IMR-90 (cell line): ENCODE measurements around the gene KRTAP5-9. TPM values are rescaled to one million over a fixed set of nuclear protein-coding genes. Genes with fewer than 3 reads are reported as not detected.
"Not testable (repeated sequence)": the region's sequence is repeated elsewhere in the genome, so short reads cannot be mapped to it uniquely, and the experiment has no call there.

Experiments used
- ATAC-seq: fragments of 200-7000 bp; cut with Tn5 transposase; 2 replicates; pipeline ENCODE4 v1.9.1; 2020; ENCODE audit warnings: low read depth, mild to moderate bottlenecking, moderate library complexity
- BruUV-seq: library from RNA; stranded (reverse); fragments of 400-500 nt; replicated peaks from 2 replicates; lab custom pipeline; 2021; lab: Mats Ljungman, UMichigan
- CTCF ChIA-PET: fragments of 300-600 bp; formaldehyde crosslinking; extraction: SDS; loops from one replicate; lab custom pipeline; 2021; ENCODE audit warnings: antibody characterized with exemption; lab: Yijun Ruan, JAX
- POLR2A ChIA-PET: fragments of 300-600 bp; sonication (Branson Sonifier 250); formaldehyde crosslinking; loops from one replicate; lab custom pipeline; 2022; ENCODE audit warnings: antibody characterized with exemption; ENCODE audit not compliant: unreplicated experiment; lab: Charles Lee
- DNase-seq: peaks from one replicate; pipeline ENCODE4 v3.0.0; 2013
- H2AFZ ChIP-seq: replicated peaks from 2 replicates; pipeline ENCODE3; 2013; ENCODE audit warnings: low read length, mild to moderate bottlenecking; ENCODE audit not compliant: poor library complexity
- H2AK5ac ChIP-seq: 2 replicates; pipeline ENCODE4 v1.6.1; 2013; ENCODE audit warnings: low read depth, low read length, inconsistent platforms
- H2AK9ac ChIP-seq: replicated peaks from 2 replicates; pipeline ENCODE3; 2013; ENCODE audit warnings: mild to moderate bottlenecking, low read depth, low read length, moderate library complexity; ENCODE audit not compliant: poor library complexity
- H2BK120ac ChIP-seq: 2 replicates; pipeline ENCODE4 v1.6.1; 2013; ENCODE audit warnings: low read depth, low read length, inconsistent platforms
- H2BK15ac ChIP-seq: 3 replicates; pipeline ENCODE4 v1.6.1; 2013; ENCODE audit warnings: low read depth, low read length, inconsistent platforms
- H2BK20ac ChIP-seq: 2 replicates; pipeline ENCODE4 v1.6.1; 2013; ENCODE audit warnings: low read depth, mild to moderate bottlenecking, inconsistent platforms, low read length, moderate library complexity
- H2BK5ac ChIP-seq: 2 replicates; pipeline ENCODE4 v1.6.1; 2013; ENCODE audit warnings: mild to moderate bottlenecking, low read depth, low read length, inconsistent platforms; ENCODE audit not compliant: poor library complexity, severe bottlenecking
- H3K14ac ChIP-seq: replicated peaks from 2 replicates; pipeline ENCODE4 v1.6.1; 2013; ENCODE audit warnings: low read depth, low read length, inconsistent platforms
- H3K18ac ChIP-seq: 2 replicates; pipeline ENCODE4 v1.6.1; 2013; ENCODE audit warnings: low read depth, low read length, control low read depth
- H3K23ac ChIP-seq: 2 replicates; pipeline ENCODE4 v1.6.1; 2013; ENCODE audit warnings: low read depth, low read length, inconsistent platforms
- H3K27ac ChIP-seq: 2 replicates; pipeline ENCODE4 v1.5.1; 2013; ENCODE audit warnings: mild to moderate bottlenecking, control low read depth, low read length; ENCODE audit not compliant: insufficient read depth
- H3K27me3 ChIP-seq: 2 replicates; pipeline ENCODE4 v1.6.1; 2013; ENCODE audit warnings: low read length; ENCODE audit not compliant: control insufficient read depth, insufficient read depth
- H3K36me3 ChIP-seq: 2 replicates; pipeline ENCODE4 v1.6.1; 2013; ENCODE audit warnings: low read length, mixed read lengths; ENCODE audit not compliant: control insufficient read depth, insufficient read depth
- H3K4ac ChIP-seq: 2 replicates; pipeline ENCODE4 v1.6.1; 2013; ENCODE audit warnings: low read depth, low read length, inconsistent platforms
- H3K4me1 ChIP-seq: 2 replicates; pipeline ENCODE4 v1.6.1; 2013; ENCODE audit warnings: low read length, mixed read lengths; ENCODE audit not compliant: control insufficient read depth, insufficient read depth
- H3K4me2 ChIP-seq: 2 replicates; pipeline ENCODE4 v1.6.1; 2013; ENCODE audit warnings: low read depth, mild to moderate bottlenecking, control low read depth, low read length, moderate library complexity
- H3K4me3 ChIP-seq: 2 replicates; pipeline ENCODE4 v1.5.1; 2013; ENCODE audit warnings: low read depth, mild to moderate bottlenecking, control low read depth, low read length, moderate library complexity; ENCODE audit not compliant: insufficient read depth
- H3K56ac ChIP-seq: 2 replicates; pipeline ENCODE4 v1.6.1; 2013; ENCODE audit warnings: low read length, inconsistent platforms; ENCODE audit not compliant: insufficient read depth; ENCODE audit errors: extremely low read depth
- H3K79me1 ChIP-seq, 2 experiments: 2 replicates each; pipeline ENCODE4 v1.6.1; 2013; ENCODE audit warnings: low read length in 2 of 2, inconsistent platforms in 1 of 2, low read depth in 1 of 2
- H3K9ac ChIP-seq: 2 replicates; pipeline ENCODE4 v1.6.1; 2013; ENCODE audit warnings: low read depth, low read length, control low read depth
- H3K9me1 ChIP-seq: 2 replicates; pipeline ENCODE4 v1.6.1; 2013; ENCODE audit warnings: low read length, inconsistent platforms; ENCODE audit not compliant: insufficient read depth
- H3K9me3 ChIP-seq: 2 replicates; pipeline ENCODE4 v1.6.1; 2013; ENCODE audit warnings: low read length; ENCODE audit not compliant: control insufficient read depth, insufficient read depth
- H4K20me1 ChIP-seq: 2 replicates; pipeline ENCODE4 v1.6.1; 2013; ENCODE audit warnings: low read length, inconsistent platforms; ENCODE audit not compliant: insufficient read depth
- H4K5ac ChIP-seq: 2 replicates; pipeline ENCODE4 v1.6.1; 2013; ENCODE audit warnings: mild to moderate bottlenecking, low read depth, low read length, control low read depth
- H4K8ac ChIP-seq, 2 experiments: 2 replicates each; pipeline ENCODE4 v1.6.1; 2013; ENCODE audit warnings: low read depth in 2 of 2, low read length in 2 of 2, control low read depth in 1 of 2, inconsistent platforms in 1 of 2
- H4K91ac ChIP-seq: 2 replicates; pipeline ENCODE4 v1.6.1; 2013; ENCODE audit warnings: low read depth, low read length, inconsistent platforms; ENCODE audit not compliant: insufficient read depth
- WGBS, 2 experiments: methylation state at CpG; one replicate each; pipeline versions ENCODE4 v1.1.5 to v1.1.7; 2013; ENCODE audit warnings: missing lambda C conversion rate in 2 of 2; ENCODE audit not compliant: insufficient read length in 1 of 2; ENCODE audit errors: extremely low coverage in 2 of 2; 5-methylcytosine and 5-hydroxymethylcytosine counted together
- dilution Hi-C: fragments of 300-500 bp; cut with HindIII; formaldehyde crosslinking; loops from one replicate; pipeline ENCODE4 v1.14.3; 2018; ENCODE audit warnings: low sequenced_read_pairs; ENCODE audit not compliant: unreplicated experiment
- in situ Hi-C: fragments of 300-500 bp; cut with MboI; formaldehyde crosslinking; loops from 3 replicates; pipeline ENCODE4 v1.14.3; 2019; ENCODE audit warnings: low sequenced_read_pairs, inconsistent platforms, mixed read lengths
- intact Hi-C: fragments of 100-400 bp; cut with micrococcal nuclease; formaldehyde crosslinking; loops from 2 replicates; pipeline ENCODE4 v1.10.0; 2022
- polyA plus RNA-seq, 3 experiments: library from polyadenylated mRNA; depleted of rRNA; stranded (reverse); fragments of >200 nt; gene quantifications; 2 replicates each; pipeline ENCODE4 v1.2.3, GENCODE V29; 2012; ENCODE audit warnings: low replicate concordance in 1 of 3
- total RNA-seq: library from RNA; depleted of rRNA; stranded (reverse); fragments of >200 nt; gene quantifications from 2 replicates; pipeline ENCODE4 v1.2.3, GENCODE V29; 2012

KRTAP5-9 gene
- total and polyA plus RNA-seq, 2 of the 4 experiments (the other 2 are of a cell fraction) = 0.09 TPM; not detected in 1

DNA sequence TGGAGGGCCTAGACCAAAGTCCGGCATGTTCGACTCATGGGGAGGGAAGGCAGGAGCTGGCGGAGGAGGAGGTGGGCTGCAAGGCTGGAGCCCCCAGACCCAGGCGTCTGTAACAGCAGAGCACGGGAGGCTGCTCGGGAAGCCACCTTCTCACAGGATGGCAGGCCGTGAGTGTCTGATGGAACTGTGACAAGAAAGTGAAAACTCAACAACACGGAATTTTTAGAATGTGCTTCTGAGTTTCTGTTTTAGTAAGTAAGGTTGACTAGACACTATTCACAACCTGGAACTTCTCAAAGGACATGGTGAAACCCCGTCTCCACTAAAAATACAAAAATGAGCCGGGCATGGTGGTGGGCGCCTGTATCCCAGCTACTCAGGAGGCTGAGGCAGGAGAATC is 8.2 kb upstream of the KRTAP5-9 start:
- H3K27ac ChIP-seq, H3K9me1 ChIP-seq, H3K79me1 ChIP-seq, H3K23ac ChIP-seq, H4K91ac ChIP-seq, H2AFZ ChIP-seq, ATAC-seq, H2AK9ac ChIP-seq, H3K9me3 ChIP-seq, H3K36me3 ChIP-seq, H2BK120ac ChIP-seq, H3K18ac ChIP-seq, POLR2A ChIA-PET, in situ Hi-C loops, BruUV-seq, H3K56ac ChIP-seq, H2BK20ac ChIP-seq, H4K5ac ChIP-seq, DNase-seq, H2BK5ac ChIP-seq, intact Hi-C loops, H3K4ac ChIP-seq, H4K20me1 ChIP-seq, H3K4me3 ChIP-seq, H3K14ac ChIP-seq, H2AK5ac ChIP-seq, H2BK15ac ChIP-seq, H4K8ac ChIP-seq, H3K4me2 ChIP-seq, H3K9ac ChIP-seq, H3K4me1 ChIP-seq, CTCF ChIA-PET, dilution Hi-C loops: not testable (repeated sequence)
- H3K27me3 ChIP-seq = peaks cover 14% of the 10 kb centered on the region
- 91% methylated on average over 7 of the region's 11 CpGs; no CpG with 5 or more reads in 1 of the 2 experiments for WGBS, 2 experiments

- H2AK5ac ChIP-seq, H3K4me3 ChIP-seq, POLR2A ChIA-PET, DNase-seq, BruUV-seq, H3K18ac ChIP-seq, H3K36me3 ChIP-seq, H3K27ac ChIP-seq, H3K79me1 ChIP-seq, H3K9me3 ChIP-seq, H4K8ac ChIP-seq, H3K9me1 ChIP-seq, H2BK120ac ChIP-seq, H3K23ac ChIP-seq, H4K5ac ChIP-seq, in situ Hi-C loops, dilution Hi-C loops, H2AK9ac ChIP-seq, H2AFZ ChIP-seq, H2BK20ac ChIP-seq, H3K4me2 ChIP-seq, intact Hi-C loops, H3K4ac ChIP-seq, H3K14ac ChIP-seq, H4K20me1 ChIP-seq, ATAC-seq, H3K56ac ChIP-seq, H4K91ac ChIP-seq, H2BK5ac ChIP-seq, H2BK15ac ChIP-seq, H3K4me1 ChIP-seq, H3K9ac ChIP-seq: not testable (repeated sequence)
- CTCF ChIA-PET = interaction anchor here (1.0 kb wide), 1 partner anchor 39 kb away, joined by 3 read pairs; no protein-coding TSS in a partner anchor
- peaks cover 16% of the 10 kb centered on the region for H3K27me3 ChIP-seq
- 57% methylated on average over 5 of the region's 9 CpGs; no CpG with 5 or more reads in 1 of the 2 experiments for WGBS, 2 experiments
These were observed 7.5 kb upstream of the KRTAP5-9 start for GRCh38 chr11:71540521-71541304.
